H1 (cell line): ENCODE measurements around the gene RABL3. TPM values are rescaled to one million over a fixed set of nuclear protein-coding genes. Genes with fewer than 3 reads are reported as not detected.

Experiments
- CTCF ChIA-PET: fragments of 300-600 bp; sonication (Branson Sonifier 250); formaldehyde crosslinking; loops from one replicate; lab custom pipeline; 2021; ENCODE audit not compliant: partially characterized antibody; lab: Charles Lee
- POLR2A ChIA-PET: fragments of 300-600 bp; sonication (Branson Sonifier 250); formaldehyde crosslinking; loops from one replicate; lab custom pipeline; 2021; ENCODE audit warnings: inconsistent platforms; ENCODE audit not compliant: partially characterized antibody; lab: Charles Lee
- DNase-seq, 2 experiments: peaks; one replicate each; pipeline versions ENCODE4 v3.0.0 to v3.0.0-alpha.2; 2010 to 2022; ENCODE audit warnings: low spot score in 2 of 2, low read depth in 1 of 2, mixed read lengths in 1 of 2
- FAIRE-seq: peaks from 2 replicates; lab custom pipeline; 2011; peaks lifted over from hg19 to GRCh38; lab: Jason Lieb, UNC
- H2AFZ ChIP-seq: 2 replicates; pipeline ENCODE4 v1.8.1; 2012; ENCODE audit warnings: low read length, inconsistent platforms
- H2AK5ac ChIP-seq: 2 replicates; pipeline ENCODE4 v1.6.1; 2013; ENCODE audit warnings: low read depth, low read length
- H2BK120ac ChIP-seq: replicated peaks from 2 replicates; pipeline ENCODE3; 2013; ENCODE audit warnings: low read depth, low read length, inconsistent platforms
- H2BK12ac ChIP-seq: 2 replicates; pipeline ENCODE4 v1.6.1; 2013; ENCODE audit warnings: low read depth, low read length
- H2BK15ac ChIP-seq: 2 replicates; pipeline ENCODE4 v1.6.1; 2013; ENCODE audit warnings: low read length
- H2BK20ac ChIP-seq: 2 replicates; pipeline ENCODE4 v1.6.1; 2013; ENCODE audit warnings: low read length
- H2BK5ac ChIP-seq: 2 replicates; pipeline ENCODE4 v1.6.1; 2013; ENCODE audit warnings: low read depth, low read length
- H3K14ac ChIP-seq: 2 replicates; pipeline ENCODE4 v1.6.1; 2013; ENCODE audit warnings: inconsistent platforms; ENCODE audit not compliant: insufficient read length
- H3K18ac ChIP-seq: 2 replicates; pipeline ENCODE4 v1.6.1; 2013; ENCODE audit warnings: low read length; ENCODE audit errors: extremely low read depth
- H3K23ac ChIP-seq: 2 replicates; pipeline ENCODE4 v1.6.1; 2013; ENCODE audit warnings: inconsistent platforms; ENCODE audit not compliant: insufficient read length
- H3K23me2 ChIP-seq: 2 replicates; pipeline ENCODE4 v1.6.1; 2013; ENCODE audit warnings: low read depth, low read length
- H3K27ac ChIP-seq: 2 replicates; pipeline ENCODE4 v1.6.1; 2011; ENCODE audit warnings: low read depth, low read length, inconsistent platforms
- H3K27me3 ChIP-seq, 4 experiments: replicated peaks in 1 of 4; 1 replicate in 1 of 4; 2 replicates in 3 of 4; pipeline versions ENCODE4 v1.6.1 to v1.8.1; 2011 to 2013; ENCODE audit warnings: low read length in 3 of 4, mild to moderate bottlenecking in 3 of 4, inconsistent platforms in 2 of 4, mixed read lengths in 2 of 4, moderate library complexity in 1 of 4; ENCODE audit not compliant: control insufficient read depth in 3 of 4, insufficient read depth in 3 of 4; ENCODE audit errors: extremely low read depth in 1 of 4
- H3K36me3 ChIP-seq, 4 experiments: 2 replicates each; pipeline versions ENCODE4 v1.6.1 to v1.8.1; 2011 to 2013; ENCODE audit warnings: mild to moderate bottlenecking in 4 of 4, low read length in 3 of 4, moderate library complexity in 2 of 4, control low read depth in 1 of 4, inconsistent platforms in 1 of 4; ENCODE audit not compliant: insufficient read depth in 4 of 4, control insufficient read depth in 2 of 4
- H3K4ac ChIP-seq: replicated peaks from 2 replicates; pipeline ENCODE3; 2013; ENCODE audit warnings: low read length, low read depth, mixed read lengths, inconsistent platforms; ENCODE audit not compliant: insufficient read length
- H3K4me1 ChIP-seq, 4 experiments: replicated peaks in 1 of 4; 1 replicate in 1 of 4; 2 replicates in 3 of 4; pipeline versions ENCODE4 v1.6.1 to v1.8.1; 2011 to 2013; ENCODE audit warnings: low read length in 3 of 4, inconsistent platforms in 2 of 4, mixed read lengths in 1 of 4; ENCODE audit not compliant: insufficient read depth in 4 of 4, control insufficient read depth in 3 of 4
- H3K4me2 ChIP-seq, 2 experiments: 2 replicates each; pipeline versions ENCODE4 v1.6.1 to v1.8.1; 2011 to 2013; ENCODE audit warnings: low read depth in 2 of 2, low read length in 2 of 2, control low read depth in 1 of 2, inconsistent platforms in 1 of 2, mild to moderate bottlenecking in 1 of 2; ENCODE audit not compliant: insufficient read depth in 1 of 2
- H3K4me3 ChIP-seq, 4 experiments: fragments of 200-600, 300-600 bp in 1 of 4; sonication (generic), shearing (Covaris generic), sonication (Bioruptor Twin) in 1 of 4; 2 replicates each; pipeline versions ENCODE4 v1.5.1 to v1.8.1; 2011 to 2016; ENCODE audit warnings: low read length in 4 of 4, low read depth in 3 of 4, control low read depth in 2 of 4, inconsistent platforms in 2 of 4, mild to moderate bottlenecking in 2 of 4, mixed read lengths in 1 of 4, moderate library complexity in 1 of 4; ENCODE audit not compliant: insufficient read depth in 2 of 4; ENCODE audit errors: extremely low read depth in 1 of 4
- H3K56ac ChIP-seq: replicated peaks from 2 replicates; pipeline ENCODE3; 2013; ENCODE audit warnings: low read depth, mild to moderate bottlenecking, mixed read lengths, low read length, inconsistent platforms; ENCODE audit not compliant: insufficient read length
- H3K79me1 ChIP-seq: 2 replicates; pipeline ENCODE4 v1.6.1; 2013; ENCODE audit warnings: low read depth, low read length, control low read depth
- H3K79me2 ChIP-seq, 2 experiments: 2 replicates each; pipeline versions ENCODE4 v1.6.1 to v1.8.1; 2012 to 2013; ENCODE audit warnings: low read length in 2 of 2, mild to moderate bottlenecking in 2 of 2, inconsistent platforms in 1 of 2; ENCODE audit not compliant: insufficient read depth in 2 of 2, control insufficient read depth in 1 of 2
- H3K9ac ChIP-seq, 4 experiments: replicated peaks in 1 of 4; 1 replicate in 1 of 4; 2 replicates in 3 of 4; pipeline versions ENCODE4 v1.6.1 to v1.8.1; 2011 to 2013; ENCODE audit warnings: low read depth in 3 of 4, low read length in 3 of 4, control low read depth in 2 of 4, mild to moderate bottlenecking in 2 of 4, moderate library complexity in 2 of 4, inconsistent platforms in 1 of 4; ENCODE audit errors: extremely low read depth in 1 of 4
- H3K9me3 ChIP-seq, 2 experiments: 2 replicates each; pipeline versions ENCODE4 v1.6.1 to v1.8.1; 2012 to 2013; ENCODE audit warnings: mild to moderate bottlenecking in 2 of 2, moderate library complexity in 2 of 2, control low read depth in 1 of 2, inconsistent platforms in 1 of 2, low read depth in 1 of 2, low read length in 1 of 2, mixed read lengths in 1 of 2; ENCODE audit not compliant: insufficient read depth in 2 of 2
- H4K20me1 ChIP-seq, 2 experiments: replicated peaks in 1 of 2; 2 replicates each; pipeline versions ENCODE3 to v1.8.1; 2011 to 2013; ENCODE audit warnings: inconsistent platforms in 2 of 2, low read length in 2 of 2, mild to moderate bottlenecking in 1 of 2; ENCODE audit not compliant: insufficient read depth in 2 of 2, control insufficient read depth in 1 of 2
- H4K5ac ChIP-seq: 2 replicates; pipeline ENCODE4 v1.6.1; 2013; ENCODE audit warnings: low read length, low read depth, mixed read lengths, inconsistent platforms; ENCODE audit not compliant: insufficient read length
- H4K8ac ChIP-seq: 2 replicates; pipeline ENCODE4 v1.8.0; 2013; ENCODE audit warnings: mild to moderate bottlenecking, moderate library complexity, low read length, inconsistent platforms; ENCODE audit not compliant: insufficient read depth; ENCODE audit errors: extremely low read depth
- H4K91ac ChIP-seq: replicated peaks from 2 replicates; pipeline ENCODE3; 2013; ENCODE audit warnings: low read length, mixed read lengths, inconsistent platforms; ENCODE audit not compliant: insufficient read length
- CHD2 ChIP-seq: IDR thresholded peaks from 2 replicates; pipeline ENCODE4 v1.6.1; 2012; ENCODE audit warnings: low read length, improper control_type of control experiment
- HDAC2 ChIP-seq, 2 experiments: fragments of 300-600 bp in 1 of 2; sonication (generic) in 1 of 2; IDR thresholded peaks; 2 replicates each; pipeline ENCODE4 v1.6.1; 2011 to 2012; ENCODE audit warnings: low read depth in 2 of 2, low read length in 2 of 2, mild to moderate bottlenecking in 2 of 2, moderate library complexity in 2 of 2, borderline replicate concordance in 1 of 2, inconsistent platforms in 1 of 2
- PHF8 ChIP-seq: fragments of 200-600 bp; sonication (generic); conservative IDR thresholded peaks from 2 replicates; pipeline ENCODE4 v1.7.1; 2012; ENCODE audit warnings: low read depth, mild to moderate bottlenecking, inconsistent platforms, low read length, moderate library complexity
- YY1 ChIP-seq: IDR thresholded peaks from 2 replicates; pipeline ENCODE4 v1.6.1; 2011; ENCODE audit warnings: low read depth, mild to moderate bottlenecking, low read length
- WGBS, 2 experiments: shearing (Covaris generic) in 1 of 2; methylation state at CpG; one replicate each; pipeline versions ENCODE4 v1.1.6 to v1.1.7; 2013 to 2015; ENCODE audit warnings: low lambda C conversion rate in 2 of 2, mixed read lengths in 2 of 2, inconsistent platforms in 1 of 2, low coverage in 1 of 2, missing lambda C conversion rate in 1 of 2; ENCODE audit not compliant: insufficient replicate concordance in 2 of 2, insufficient coverage in 1 of 2, insufficient read length in 1 of 2; ENCODE audit errors: extremely low coverage in 1 of 2, missing lambda C conversion rate in 1 of 2; 5-methylcytosine and 5-hydroxymethylcytosine counted together
- polyA plus RNA-seq, 7 experiments: library from polyadenylated mRNA; depleted of rRNA in 3 of 7; stranded (reverse) in 5 of 7; unstranded in 2 of 7; fragments of >200 nt in 5 of 7; fragments of 200-250 nt in 2 of 7; gene quantifications; 1 replicate in 5 of 7; 2 replicates in 1 of 7; 4 replicates in 1 of 7; pipeline versions ENCODE4 v1.2.1 to v1.2.3, GENCODE V29; 2011 to 2013; ENCODE audit warnings: missing spikeins in 2 of 7, mixed read lengths in 2 of 7
- total RNA-seq: library from RNA; stranded (reverse); fragmentation: NEBNext Ultra II Directional; extraction: Animal tissue kit (Norgen Biotek cat#: 25700); gene quantifications from 2 replicates; pipeline ENCODE4 v1.2.1, GENCODE V29; 2021
- TF ChIP-seq, protein P1 (sequence below): IDR thresholded peaks from 2 replicates; pipeline ENCODE4 v1.6.1; 2012; ENCODE audit warnings: inconsistent platforms
- TF ChIP-seq, protein P2 (sequence below): IDR thresholded peaks from 2 replicates; pipeline ENCODE4 v1.6.1; 2011; ENCODE audit warnings: low read depth, mild to moderate bottlenecking, low read length; ENCODE audit not compliant: insufficient read depth

RABL3 gene
- total and polyA plus RNA-seq, 2 of the 8 experiments (the other 6 are each of a cell fraction or from before 2014, with no cell fraction given), result 4.4 to 19.2 TPM

DNA sequence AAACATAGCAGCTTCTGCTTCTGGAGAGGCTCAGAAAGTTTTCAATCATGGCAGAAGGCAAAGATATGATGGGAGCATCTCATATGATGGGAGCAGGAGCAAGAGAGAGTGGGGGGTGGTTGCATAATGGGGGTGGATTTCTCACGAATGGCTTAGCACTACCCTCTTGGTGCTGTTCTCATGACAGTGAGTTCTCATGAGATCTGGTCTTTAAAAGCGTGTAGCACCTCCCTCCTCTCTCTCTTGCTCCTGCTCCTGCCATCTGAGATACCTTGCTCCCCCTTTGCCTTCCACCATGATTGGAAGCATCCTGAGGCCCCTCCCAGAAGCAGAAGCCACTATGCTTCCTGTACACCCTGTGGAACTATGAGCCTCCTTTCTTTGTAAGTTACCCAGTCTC is 82.5 kb downstream of the RABL3 start:
- no peak overlapping the region for H2BK5ac ChIP-seq
- POLR2A ChIA-PET, result no interaction called here
- TF ChIP-seq CHD2, result no peak
- TF ChIP-seq, protein P1, sequence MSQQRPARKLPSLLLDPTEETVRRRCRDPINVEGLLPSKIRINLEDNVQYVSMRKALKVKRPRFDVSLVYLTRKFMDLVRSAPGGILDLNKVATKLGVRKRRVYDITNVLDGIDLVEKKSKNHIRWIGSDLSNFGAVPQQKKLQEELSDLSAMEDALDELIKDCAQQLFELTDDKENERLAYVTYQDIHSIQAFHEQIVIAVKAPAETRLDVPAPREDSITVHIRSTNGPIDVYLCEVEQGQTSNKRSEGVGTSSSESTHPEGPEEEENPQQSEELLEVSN, result no peak
- TF ChIP-seq YY1, result no peak
- TF ChIP-seq PHF8, result no peak
- no peak for TF ChIP-seq HDAC2 (IDR thresholded peaks at IDR 0.05; ENCODE audit: borderline replicate concordance in 1 of 2, low read depth in 2 of 2, low read length in 2 of 2)
- TF ChIP-seq, protein P2, sequence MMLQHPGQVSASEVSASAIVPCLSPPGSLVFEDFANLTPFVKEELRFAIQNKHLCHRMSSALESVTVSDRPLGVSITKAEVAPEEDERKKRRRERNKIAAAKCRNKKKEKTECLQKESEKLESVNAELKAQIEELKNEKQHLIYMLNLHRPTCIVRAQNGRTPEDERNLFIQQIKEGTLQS, result no peak

More for the DNA sequence above, 82.5 kb downstream of the RABL3 start:
- H2BK15ac ChIP-seq, result no peak overlapping the region
- CTCF ChIA-PET, result no interaction called here
- DNase-seq (no peak), FAIRE-seq (no peak)
- H2AFZ ChIP-seq, result no peak overlapping the region
- no peak overlapping the region for H3K4me2 ChIP-seq
- no peaks in the 10 kb centered on the region; a peak in 1 of 8 replicates for H3K36me3 ChIP-seq
- no peaks in the 10 kb centered on the region for H3K23me2 ChIP-seq
- H3K56ac ChIP-seq, result no peak overlapping the region
- no peak overlapping the region for H2BK20ac ChIP-seq
- H4K20me1 ChIP-seq, result no peaks in the 10 kb centered on the region
- no peak overlapping the region for H2AK5ac ChIP-seq
- H4K91ac ChIP-seq, result no peak overlapping the region
- H3K27me3 ChIP-seq, result no peaks in the 10 kb centered on the region
- no peak overlapping the region for H4K5ac ChIP-seq
- H3K9me3 ChIP-seq, result peaks cover 8 to 10% of the 10 kb centered on the region in 2 experiments; a peak in 3 of 4 replicates
- no peak overlapping the region for H3K23ac ChIP-seq
- no peak overlapping the region for H3K9ac ChIP-seq
- no peak overlapping the region for H3K4ac ChIP-seq
- H3K14ac ChIP-seq, result no peak overlapping the region
- H3K4me3 ChIP-seq, result no peak overlapping the region
- WGBS, 2 experiments, result 92% methylated on average over 2 of the region's 2 CpGs; no CpG with 5 or more reads in 1 of the 2 experiments
- no peak overlapping the region for H2BK120ac ChIP-seq
- H2BK12ac ChIP-seq, result no peak overlapping the region
- no peak overlapping the region for H3K27ac ChIP-seq
- no peak overlapping the region for H3K18ac ChIP-seq
- no peaks in the 10 kb centered on the region for H3K79me1 ChIP-seq
- H3K79me2 ChIP-seq, result no peaks in the 10 kb centered on the region
- H4K8ac ChIP-seq, result no peak overlapping the region
- no peaks in the 10 kb centered on the region for H3K4me1 ChIP-seq
